ENCODE data around the gene SMOC1.

DNA sequence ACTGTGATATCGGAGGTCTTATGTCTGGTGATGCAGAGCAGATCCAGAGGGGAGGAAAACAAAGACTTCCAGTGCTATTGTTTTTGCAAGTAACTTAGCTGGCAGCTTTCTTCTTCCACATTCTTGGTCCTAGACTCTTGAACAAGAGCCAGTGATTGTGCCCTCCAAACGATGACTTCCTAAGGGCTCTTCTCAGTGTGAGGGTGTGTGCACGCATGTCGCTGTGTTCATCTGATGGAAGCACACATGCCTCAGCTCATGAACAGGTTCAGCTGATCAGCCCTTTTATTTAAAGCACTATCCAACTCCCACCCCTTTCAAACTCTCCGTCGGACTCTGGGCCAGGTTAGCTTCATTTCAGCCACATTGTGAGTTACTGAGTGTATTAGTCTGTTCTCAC, 59.5 kb downstream of the SMOC1 start:
- TF ChIP-seq, protein P1, sequence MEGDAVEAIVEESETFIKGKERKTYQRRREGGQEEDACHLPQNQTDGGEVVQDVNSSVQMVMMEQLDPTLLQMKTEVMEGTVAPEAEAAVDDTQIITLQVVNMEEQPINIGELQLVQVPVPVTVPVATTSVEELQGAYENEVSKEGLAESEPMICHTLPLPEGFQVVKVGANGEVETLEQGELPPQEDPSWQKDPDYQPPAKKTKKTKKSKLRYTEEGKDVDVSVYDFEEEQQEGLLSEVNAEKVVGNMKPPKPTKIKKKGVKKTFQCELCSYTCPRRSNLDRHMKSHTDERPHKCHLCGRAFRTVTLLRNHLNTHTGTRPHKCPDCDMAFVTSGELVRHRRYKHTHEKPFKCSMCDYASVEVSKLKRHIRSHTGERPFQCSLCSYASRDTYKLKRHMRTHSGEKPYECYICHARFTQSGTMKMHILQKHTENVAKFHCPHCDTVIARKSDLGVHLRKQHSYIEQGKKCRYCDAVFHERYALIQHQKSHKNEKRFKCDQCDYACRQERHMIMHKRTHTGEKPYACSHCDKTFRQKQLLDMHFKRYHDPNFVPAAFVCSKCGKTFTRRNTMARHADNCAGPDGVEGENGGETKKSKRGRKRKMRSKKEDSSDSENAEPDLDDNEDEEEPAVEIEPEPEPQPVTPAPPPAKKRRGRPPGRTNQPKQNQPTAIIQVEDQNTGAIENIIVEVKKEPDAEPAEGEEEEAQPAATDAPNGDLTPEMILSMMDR (IDR thresholded peaks at IDR 0.05), result no peak
- TF ChIP-seq POLR2A (IDR thresholded peaks at IDR 0.05), result no peak
- no peak for TF ChIP-seq EP300 (IDR thresholded peaks at IDR 0.05)

Measured in stomach (tissue), 4 donors.